ENCODE data around the gene RGS9BP.

The RGS9BP gene

DNA sequence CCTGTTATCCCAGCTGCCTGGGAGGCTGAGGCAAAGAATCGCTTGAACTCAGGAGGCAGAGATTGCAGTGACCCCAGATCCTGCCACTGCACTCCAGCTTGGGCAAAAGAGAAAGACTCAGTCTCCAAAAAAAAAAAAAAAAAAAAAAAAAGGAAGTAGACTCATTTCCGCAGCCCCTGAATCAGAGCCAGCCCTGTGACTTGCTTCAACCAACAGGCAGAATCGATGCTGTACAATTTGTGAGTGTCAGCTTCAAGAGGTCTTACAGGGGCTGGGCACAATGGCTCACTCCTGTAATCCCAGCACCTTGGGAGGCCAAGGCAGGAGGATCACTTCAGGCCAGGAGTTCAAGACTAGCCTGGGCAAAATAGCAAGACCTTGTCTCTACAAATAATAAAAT is 13.5 kb upstream of the RGS9BP start:
- ChIA-PET CTCF (no interaction called here), POLR2A (interaction anchor here (0.7 kb wide), 1 partner anchor 15 kb away, joined by 7 read pairs; no protein-coding TSS in a partner anchor)
- DNase-seq (ENCODE audit: extremely low spot score), result no peak
- TF ChIP-seq, protein P1, sequence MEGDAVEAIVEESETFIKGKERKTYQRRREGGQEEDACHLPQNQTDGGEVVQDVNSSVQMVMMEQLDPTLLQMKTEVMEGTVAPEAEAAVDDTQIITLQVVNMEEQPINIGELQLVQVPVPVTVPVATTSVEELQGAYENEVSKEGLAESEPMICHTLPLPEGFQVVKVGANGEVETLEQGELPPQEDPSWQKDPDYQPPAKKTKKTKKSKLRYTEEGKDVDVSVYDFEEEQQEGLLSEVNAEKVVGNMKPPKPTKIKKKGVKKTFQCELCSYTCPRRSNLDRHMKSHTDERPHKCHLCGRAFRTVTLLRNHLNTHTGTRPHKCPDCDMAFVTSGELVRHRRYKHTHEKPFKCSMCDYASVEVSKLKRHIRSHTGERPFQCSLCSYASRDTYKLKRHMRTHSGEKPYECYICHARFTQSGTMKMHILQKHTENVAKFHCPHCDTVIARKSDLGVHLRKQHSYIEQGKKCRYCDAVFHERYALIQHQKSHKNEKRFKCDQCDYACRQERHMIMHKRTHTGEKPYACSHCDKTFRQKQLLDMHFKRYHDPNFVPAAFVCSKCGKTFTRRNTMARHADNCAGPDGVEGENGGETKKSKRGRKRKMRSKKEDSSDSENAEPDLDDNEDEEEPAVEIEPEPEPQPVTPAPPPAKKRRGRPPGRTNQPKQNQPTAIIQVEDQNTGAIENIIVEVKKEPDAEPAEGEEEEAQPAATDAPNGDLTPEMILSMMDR (IDR thresholded peaks at IDR 0.05; ENCODE audit: control extremely low read depth, extremely low read depth, low read depth, missing control alignments), result no peak

DNA sequence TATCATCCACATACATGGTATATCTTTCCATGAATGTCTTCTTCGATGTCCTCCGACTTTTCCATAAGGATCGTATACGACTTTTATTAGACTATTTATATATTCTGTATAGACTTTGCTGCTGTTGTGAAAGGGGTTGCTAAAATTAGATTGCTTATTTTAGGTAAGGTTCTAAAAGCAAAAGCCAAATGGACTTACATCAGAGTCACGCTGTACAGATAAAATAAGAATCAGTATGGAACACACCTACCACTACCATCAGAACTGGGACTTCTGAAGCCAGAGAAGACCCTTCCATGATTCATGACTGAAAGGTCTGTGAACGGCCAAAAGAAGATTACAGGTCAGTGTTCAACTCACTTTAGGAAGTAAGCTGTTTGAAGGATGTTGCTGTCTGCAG is 9.6 kb upstream of the RGS9BP start:
- TF ChIP-seq, protein P1 (IDR thresholded peaks at IDR 0.05; ENCODE audit: control extremely low read depth, extremely low read depth, low read depth, missing control alignments), result no peak
- ChIA-PET POLR2A (no interaction called here), CTCF (no interaction called here)
- no peak for DNase-seq (ENCODE audit: extremely low spot score)

DNA sequence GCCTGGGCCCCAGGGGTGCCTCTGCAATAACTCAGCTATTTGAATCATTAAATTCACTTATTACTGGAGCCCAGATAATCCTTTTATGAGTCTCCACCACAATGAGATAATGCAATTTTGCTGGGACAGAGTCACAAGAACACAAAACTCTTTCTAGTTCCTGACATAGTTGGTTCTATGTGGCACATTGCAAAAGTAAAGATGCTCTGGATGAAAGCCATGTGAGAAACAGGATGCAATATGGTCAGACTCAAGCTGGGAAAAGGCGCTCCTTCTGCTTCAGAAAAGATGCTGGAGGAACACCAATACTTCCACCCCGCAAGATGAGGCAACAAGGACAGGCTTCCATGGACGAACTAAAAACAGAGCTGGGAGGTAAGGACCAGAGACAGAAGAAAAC is 6.3 kb upstream of the RGS9BP start:
- TF ChIP-seq, protein P1 (IDR thresholded peaks at IDR 0.05; ENCODE audit: control extremely low read depth, extremely low read depth, low read depth, missing control alignments), result no peak
- ChIA-PET POLR2A (interaction anchor here (0.6 kb wide), 1 partner anchor 703 kb away, joined by 9 read pairs; no protein-coding TSS in a partner anchor), CTCF (interaction anchor here (1.1 kb wide), 1 partner anchor 10 kb away, joined by 3 read pairs; no protein-coding TSS in a partner anchor)
- DNase-seq (ENCODE audit: extremely low spot score), result no peak

DNA sequence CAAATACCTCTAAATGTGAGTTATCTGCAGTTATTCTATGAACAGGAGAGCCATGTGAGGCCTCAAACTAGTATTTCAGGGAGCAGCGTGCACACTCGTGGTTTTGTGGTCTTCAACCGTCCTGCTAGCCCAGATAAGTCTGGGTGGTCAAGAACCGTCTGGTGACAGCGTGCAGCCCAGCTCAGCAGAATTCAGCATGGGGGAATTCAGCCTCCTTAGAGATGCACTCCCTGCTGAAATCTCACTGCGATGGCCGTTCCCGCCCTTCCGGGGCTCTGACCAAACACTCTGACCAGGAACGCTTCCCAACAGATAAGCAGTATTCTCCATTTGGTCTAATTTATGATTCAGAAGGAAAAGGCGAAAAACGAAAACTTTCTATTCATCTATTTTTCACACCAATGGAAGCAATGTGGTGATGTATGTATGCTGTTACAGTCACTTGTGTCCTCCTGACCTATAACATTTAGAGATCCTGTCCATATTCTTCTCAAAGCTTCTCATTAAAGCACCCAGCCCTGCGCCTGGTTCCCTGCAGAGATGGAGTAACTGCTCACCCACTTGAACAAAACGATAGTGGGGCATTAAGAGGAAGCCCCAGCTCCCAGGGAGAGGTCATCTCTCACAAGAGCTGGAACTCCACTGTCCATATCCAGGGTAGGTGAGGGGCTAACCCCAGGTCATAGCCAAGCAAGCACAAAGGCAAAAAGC is 3.6 kb upstream of the RGS9BP start:
- ChIA-PET POLR2A (no interaction called here), CTCF (no interaction called here)
- TF ChIP-seq, protein P1 (IDR thresholded peaks at IDR 0.05; ENCODE audit: control extremely low read depth, extremely low read depth, low read depth, missing control alignments), result no peak
- no peak for DNase-seq (ENCODE audit: extremely low spot score)

DNA sequence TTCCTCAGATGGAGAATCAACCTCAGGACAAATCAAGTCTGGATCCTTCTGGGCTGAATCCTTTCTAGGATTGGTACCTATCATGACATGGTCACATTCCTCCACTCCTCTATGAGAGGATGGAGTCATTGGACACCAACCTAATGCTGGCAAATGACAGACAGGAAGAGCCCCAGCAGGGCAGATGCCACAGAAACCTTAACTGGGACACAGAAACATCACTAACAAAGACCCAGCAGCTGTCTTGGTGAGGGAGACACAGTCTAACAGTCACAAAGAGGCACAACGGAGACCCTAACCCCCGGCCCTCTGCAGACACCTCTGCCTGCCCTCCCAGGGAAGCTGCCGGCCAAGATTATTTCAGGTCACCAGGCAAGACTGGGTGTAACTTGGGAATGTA is 2.8 kb upstream of the RGS9BP start:
- TF ChIP-seq, protein P1 (IDR thresholded peaks at IDR 0.05; ENCODE audit: control extremely low read depth, extremely low read depth, low read depth, missing control alignments), result no peak
- no peak for DNase-seq (ENCODE audit: extremely low spot score)
- ChIA-PET CTCF (interaction anchor here (1.4 to 1.5 kb wide), 2 partner anchors 8 to 18 kb away, joined by 3 to 4 read pairs; no protein-coding TSS in a partner anchor), POLR2A (no interaction called here)

DNA sequence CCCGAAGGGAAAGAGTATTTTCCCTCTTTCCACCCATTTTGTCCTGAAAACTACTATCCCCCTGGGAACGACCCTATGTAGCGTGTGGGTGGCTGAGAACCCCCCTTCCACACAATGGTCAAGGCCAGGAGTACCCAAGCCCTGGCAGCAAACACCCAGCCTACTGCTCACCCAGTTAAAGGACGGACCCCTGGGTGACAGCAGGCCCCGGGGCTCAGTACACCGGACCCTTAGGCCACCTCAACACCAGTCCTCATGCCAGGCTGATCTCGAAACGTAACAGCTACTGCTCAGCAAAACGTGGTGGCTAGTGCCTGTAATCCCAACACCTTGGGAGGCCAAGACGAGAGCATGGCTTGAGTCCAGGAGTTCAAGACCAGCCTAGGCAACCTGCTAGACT is 2.1 kb upstream of the RGS9BP start:
- CTCF ChIA-PET, result interaction anchor here (1.0 to 1.5 kb wide), 3 partner anchors 9 to 74 kb away, joined by 3 to 4 read pairs (median 3); no protein-coding TSS in a partner anchor
- POLR2A ChIA-PET, result no interaction called here
- TF ChIP-seq, protein P1 (IDR thresholded peaks at IDR 0.05; ENCODE audit: control extremely low read depth, extremely low read depth, low read depth, missing control alignments), result no peak
- DNase-seq (ENCODE audit: extremely low spot score), result no peak
